ENCODE results near the gene ADAM29.

GRCh38 chr4:174907508-174907907 is 10.7 kb upstream of the ADAM29 start:
- no peak for TF ChIP-seq POLR2A (IDR thresholded peaks at IDR 0.05)
- TF ChIP-seq CTCF (IDR thresholded peaks at IDR 0.05), result no peak
- no peak for TF ChIP-seq POLR2AphosphoS5 (IDR thresholded peaks at IDR 0.05)

All from sigmoid colon (tissue), 4 donors.